Ramos (cell line): ENCODE measurements around the gene CCSER2.
"Not testable (repeated sequence)": the region's sequence is repeated elsewhere in the genome, so short reads cannot be mapped to it uniquely, and the experiment has no call there.

Experiments used
- in situ Hi-C: fragments of 300-500 bp; cut with MboI; formaldehyde crosslinking; loops from one replicate; pipeline ENCODE4 v1.14.3; 2022; ENCODE audit warnings: low sequenced_read_pairs; ENCODE audit not compliant: unreplicated experiment

Gene CCSER2

GRCh38 chr10:84493951-84494848 is 165.8 kb downstream of the CCSER2 start:
- in situ Hi-C loops: no loop called here

GRCh38 chr10:84494849-84495180 is 166.4 kb downstream of the CCSER2 start:
- in situ Hi-C loops: no loop called here

- in situ Hi-C loops: no loop called here
Observed at GRCh38 chr10:84497978-84498377, 169.6 kb downstream of the CCSER2 start.

- in situ Hi-C loops: not testable (repeated sequence)
Observed at GRCh38 chr10:84499039-84499438, 170.7 kb downstream of the CCSER2 start.

- in situ Hi-C loops: no loop called here
Observed at GRCh38 chr10:84499846-84500245, 171.5 kb downstream of the CCSER2 start.

GRCh38 chr10:84510121-84510520 is 181.7 kb downstream of the CCSER2 start:
- in situ Hi-C loops: no loop called here

GRCh38 chr10:84511106-84511505 is 182.7 kb downstream of the CCSER2 start:
- in situ Hi-C loops: no loop called here

- in situ Hi-C loops: no loop called here
Observed at GRCh38 chr10:84511709-84512285, 183.4 kb downstream of the CCSER2 start.

- in situ Hi-C loops: no loop called here
Observed at GRCh38 chr10:84517554-84517953, 189.2 kb downstream of the CCSER2 start.

GRCh38 chr10:84519235-84519634 is 190.8 kb downstream of the CCSER2 start:
- in situ Hi-C loops: no loop called here

- in situ Hi-C loops: no loop called here
Observed at GRCh38 chr10:84521013-84521412, 192.6 kb downstream of the CCSER2 start.

GRCh38 chr10:84521468-84521867 is 193.1 kb downstream of the CCSER2 start:
- in situ Hi-C loops: no loop called here

- in situ Hi-C loops: no loop called here
Observed at GRCh38 chr10:84522612-84523462, 194.4 kb downstream of the CCSER2 start.

GRCh38 chr10:84523526-84523925 is 195.1 kb downstream of the CCSER2 start:
- in situ Hi-C loops: no loop called here

GRCh38 chr10:84524435-84524834 is 196.0 kb downstream of the CCSER2 start:
- in situ Hi-C loops: no loop called here

GRCh38 chr10:84525120-84525806 is 196.9 kb downstream of the CCSER2 start:
- in situ Hi-C loops: loop anchor here (25.0 kb wide), 1 partner anchor 163 kb away; no protein-coding TSS in a partner anchor

GRCh38 chr10:84525807-84526182 is 197.4 kb downstream of the CCSER2 start:
- in situ Hi-C loops: loop anchor here (25.0 kb wide), 1 partner anchor 163 kb away; no protein-coding TSS in a partner anchor

GRCh38 chr10:84527386-84527785 is 199.0 kb downstream of the CCSER2 start:
- in situ Hi-C loops: loop anchor here (25.0 kb wide), 1 partner anchor 165 kb away; no protein-coding TSS in a partner anchor

GRCh38 chr10:84528526-84528925 is 200.1 kb downstream of the CCSER2 start:
- in situ Hi-C loops: loop anchor here (25.0 kb wide), 1 partner anchor 166 kb away; no protein-coding TSS in a partner anchor

GRCh38 chr10:84530724-84531325 is 202.4 kb downstream of the CCSER2 start:
- in situ Hi-C loops: loop anchor here (5.0 to 25.0 kb wide), 2 partner anchors 169 to 264 kb away; no protein-coding TSS in a partner anchor
